Measurements from ENCODE around the gene HLA-DMB. TPM values are rescaled to one million over a fixed set of nuclear protein-coding genes. Genes with fewer than 3 reads are reported as not detected.

HLA-DMB gene
- total RNA-seq: 0.37 TPM in 1 of 2 replicates, not detected in the other

DNA sequence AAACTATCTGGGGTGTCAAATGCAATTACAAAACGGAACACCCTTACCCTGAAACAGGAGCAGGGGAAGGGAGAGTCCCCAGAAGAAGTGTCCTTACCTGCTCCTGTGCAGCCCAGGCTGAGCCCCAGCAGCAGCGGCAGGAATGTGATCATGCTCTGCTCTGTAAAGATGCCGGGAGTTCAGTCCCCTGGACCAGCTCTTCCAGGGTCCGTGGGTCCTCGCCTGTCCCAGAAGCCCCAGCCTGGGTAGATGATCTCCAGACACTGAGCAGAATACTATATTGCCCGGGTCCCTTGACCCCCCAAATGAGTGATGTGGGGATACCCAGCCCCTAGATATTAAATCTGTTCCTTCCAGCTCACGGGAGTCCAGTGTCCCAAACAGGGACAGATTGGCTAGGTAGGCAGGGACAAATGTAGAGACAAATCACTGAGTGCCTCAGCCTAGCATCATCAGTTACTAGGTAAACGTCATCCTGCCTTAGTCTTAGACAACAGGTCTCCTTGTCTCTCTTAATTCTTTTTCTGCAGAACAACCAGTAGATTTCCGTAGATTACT is at the start of gene HLA-DMB:
TSS of gene HLA-DMB (minus strand) at position 373 of the 558 bp plus-strand sequence. CDS start at position 152, 221 bp downstream.

GRCh38 chr6:32968093-32968866 is 27.5 kb upstream of the HLA-DMB start, which contains the start of gene BRD2:
TSS of gene BRD2 (plus strand) at chr6:32968594. CDS start at chr6:32972899, 4,305 bp downstream.

GRCh38 chr6:32952817-32953739 is 12.2 kb upstream of the HLA-DMB start, which contains the start of gene HLA-DMA:
TSS of gene HLA-DMA (minus strand) at chr6:32953097. CDS start at chr6:32953036, 61 bp downstream.

Small RNAs within 50 kb of the gene (small RNA-seq; reads per million reads assigned to genes)
- gene HLA-Z: not detected

Other genes starting within 250 kb of the HLA-DMB start
- not detected in 2 replicates for gene HLA-DQA2, start 199.6 kb downstream of the HLA-DMB start, total RNA-seq
- not detected in 2 replicates for gene HLA-DQB2, start 177.5 kb downstream of the HLA-DMB start, total RNA-seq
- 0.37 and 0.39 TPM in 2 replicates for gene HLA-DOB, start 124.0 kb downstream of the HLA-DMB start, total RNA-seq
- 21.7 and 22.5 TPM in 2 replicates for gene TAP2, start 102.3 kb downstream of the HLA-DMB start, total RNA-seq
- 40.3 and 47.8 TPM in 2 replicates for gene PSMB8, start 97.0 kb downstream of the HLA-DMB start, total RNA-seq
- gene TAP1, start 87.3 kb downstream of the HLA-DMB start, total RNA-seq: 32.0 and 33.4 TPM in 2 replicates
- gene PSMB9, start 86.8 kb downstream of the HLA-DMB start, total RNA-seq: 10.8 and 18.4 TPM in 2 replicates
- 1.4 and 1.8 TPM in 2 replicates for gene HLA-DMA, start 12.1 kb upstream of the HLA-DMB start, total RNA-seq
- gene BRD2, start 27.6 kb upstream of the HLA-DMB start, total RNA-seq: 95.2 and 125 TPM in 2 replicates
- gene HLA-DOA, start 68.6 kb upstream of the HLA-DMB start, total RNA-seq: under 0.01 TPM in 1 of 2 replicates, not detected in the other
- 3.1 and 7.0 TPM in 2 replicates for gene HLA-DPA1, start 132.6 kb upstream of the HLA-DMB start, total RNA-seq
- gene HLA-DPB1, start 135.0 kb upstream of the HLA-DMB start, total RNA-seq: 1.8 and 10.2 TPM in 2 replicates